Suprapubic skin (tissue), 4 donors: ENCODE results near the gene RASSF10.

ENCODE experiments used
- POLR2A ChIP-seq, 2 donors: fragments of 450-650 bp; IDR thresholded peaks; one replicate each; pipeline ENCODE4 v1.6.1; 2017; ENCODE audit warnings: antibody characterized with exemption in 2 of 2, mild to moderate bottlenecking in 2 of 2, moderate library complexity in 2 of 2
- POLR2AphosphoS5 ChIP-seq, 3 donors: sonication (generic); formaldehyde crosslinking; IDR thresholded peaks; one replicate each; pipeline ENCODE4 v1.6.1; 2017; ENCODE audit warnings: antibody characterized with exemption in 3 of 3
- TF ChIP-seq, protein P1 (sequence below), 2 donors: fragments of 200-600 bp in 1 of 2; fragments of 450-650 bp in 1 of 2; sonication (generic) in 1 of 2; IDR thresholded peaks; one replicate each; pipeline ENCODE4 v1.5.1; 2016 to 2019; ENCODE audit warnings: antibody characterized with exemption in 2 of 2, mild to moderate bottlenecking in 1 of 2, moderate library complexity in 1 of 2

DNA sequence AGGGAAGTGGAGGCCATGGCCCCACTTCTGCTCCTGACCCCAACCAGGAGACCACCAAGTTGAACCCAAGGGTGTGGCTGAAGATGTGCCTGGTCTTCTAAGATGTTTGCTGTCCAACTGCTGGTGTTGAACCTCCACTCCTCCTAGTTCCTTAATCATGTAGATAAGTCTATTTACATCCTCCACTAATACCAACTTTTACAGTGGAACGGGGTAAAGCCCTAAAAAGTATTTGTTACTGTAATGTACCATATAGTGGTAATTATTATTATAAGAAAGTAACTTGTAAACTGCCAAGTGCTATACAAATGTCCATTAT, 19.0 kb upstream of the RASSF10 start:
- TF ChIP-seq, protein P1, sequence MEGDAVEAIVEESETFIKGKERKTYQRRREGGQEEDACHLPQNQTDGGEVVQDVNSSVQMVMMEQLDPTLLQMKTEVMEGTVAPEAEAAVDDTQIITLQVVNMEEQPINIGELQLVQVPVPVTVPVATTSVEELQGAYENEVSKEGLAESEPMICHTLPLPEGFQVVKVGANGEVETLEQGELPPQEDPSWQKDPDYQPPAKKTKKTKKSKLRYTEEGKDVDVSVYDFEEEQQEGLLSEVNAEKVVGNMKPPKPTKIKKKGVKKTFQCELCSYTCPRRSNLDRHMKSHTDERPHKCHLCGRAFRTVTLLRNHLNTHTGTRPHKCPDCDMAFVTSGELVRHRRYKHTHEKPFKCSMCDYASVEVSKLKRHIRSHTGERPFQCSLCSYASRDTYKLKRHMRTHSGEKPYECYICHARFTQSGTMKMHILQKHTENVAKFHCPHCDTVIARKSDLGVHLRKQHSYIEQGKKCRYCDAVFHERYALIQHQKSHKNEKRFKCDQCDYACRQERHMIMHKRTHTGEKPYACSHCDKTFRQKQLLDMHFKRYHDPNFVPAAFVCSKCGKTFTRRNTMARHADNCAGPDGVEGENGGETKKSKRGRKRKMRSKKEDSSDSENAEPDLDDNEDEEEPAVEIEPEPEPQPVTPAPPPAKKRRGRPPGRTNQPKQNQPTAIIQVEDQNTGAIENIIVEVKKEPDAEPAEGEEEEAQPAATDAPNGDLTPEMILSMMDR (IDR thresholded peaks at IDR 0.05): no peak
- TF ChIP-seq POLR2AphosphoS5 (IDR thresholded peaks at IDR 0.05): no peak
- no peak for TF ChIP-seq POLR2A (IDR thresholded peaks at IDR 0.05)
